Astrocyte of the spinal cord (primary cell): Measurements from ENCODE around the gene MYH15.
A peak's percentile ranks its signal among the peaks of the same experiment; 100 is the strongest.

Experiments used
- DNase-seq: peaks from one replicate; pipeline ENCODE4 v3.0.0; 2011; ENCODE audit warnings: low read depth, low spot score
- H3K4me3 ChIP-seq: 2 replicates; pipeline ENCODE4 v1.5.1; 2011; ENCODE audit warnings: low read depth, mild to moderate bottlenecking, low read length, moderate library complexity
- CTCF ChIP-seq: IDR thresholded peaks from 2 replicates; pipeline ENCODE4 v1.5.1; 2012; ENCODE audit warnings: low read depth, mild to moderate bottlenecking, low read length, inconsistent platforms
- in situ Hi-C: cut with HindIII; loops from 2 replicates; pipeline ENCODE4 v1.10.0; 2017; ENCODE audit warnings: low sequenced_read_pairs

MYH15 gene

GRCh38 chr3:108441071-108441507, 69.3 kb downstream of the MYH15 start:
- DNase-seq, result peak; percentile 18
- no peak for TF ChIP-seq CTCF
- in situ Hi-C loops, result no loop called here

GRCh38 chr3:108438542-108438941, 71.9 kb downstream of the MYH15 start:
- in situ Hi-C loops, result no loop called here
- no peak for TF ChIP-seq CTCF
- H3K4me3 ChIP-seq, result no peak overlapping the region
- DNase-seq, result no peak

More at GRCh38 chr3:108441071-108441507, 69.3 kb downstream of the MYH15 start:
- no peak overlapping the region for H3K4me3 ChIP-seq

- in situ Hi-C loops, result no loop called here
- no peak overlapping the region for H3K4me3 ChIP-seq
- DNase-seq, result no peak
- no peak for TF ChIP-seq CTCF
These were observed 73.0 kb downstream of the MYH15 start for GRCh38 chr3:108437439-108437838.

GRCh38 chr3:108433928-108434327, 76.5 kb downstream of the MYH15 start:
- H3K4me3 ChIP-seq, result no peak overlapping the region
- in situ Hi-C loops, result no loop called here
- DNase-seq, result no peak
- TF ChIP-seq CTCF, result no peak

GRCh38 chr3:108432431-108432830, 78.0 kb downstream of the MYH15 start:
- DNase-seq, result no peak
- in situ Hi-C loops, result no loop called here
- no peak overlapping the region for H3K4me3 ChIP-seq
- TF ChIP-seq CTCF, result no peak

- no peak for TF ChIP-seq CTCF
- DNase-seq, result peak; percentile 39
- in situ Hi-C loops, result no loop called here
- H3K4me3 ChIP-seq, result no peak overlapping the region
These were observed 79.9 kb downstream of the MYH15 start for GRCh38 chr3:108430540-108430939.

- in situ Hi-C loops, result no loop called here
- peak; percentile 9 for DNase-seq
- H3K4me3 ChIP-seq, result no peak overlapping the region
- TF ChIP-seq CTCF, result no peak
These were observed 81.8 kb downstream of the MYH15 start for GRCh38 chr3:108428586-108428985.
